Left ventricle myocardium superior (tissue), 1 donor: Measurements from ENCODE around the gene ATP8B1. TPM values are rescaled to one million over a fixed set of nuclear protein-coding genes. Genes with fewer than 3 reads are reported as not detected.
"Not testable (repeated sequence)": the region's sequence is repeated elsewhere in the genome, so short reads cannot be mapped to it uniquely, and the experiment has no call there.

Source experiments
- ATAC-seq: fragments of 200-7000 bp; cut with Tn5 transposase; one replicate; pipeline ENCODE4 v1.9.1; 2020; ENCODE audit warnings: mild to moderate bottlenecking, moderate library complexity
- DNase-seq: peaks from one replicate; pipeline ENCODE4 v3.0.0-alpha.2; 2020
- intact Hi-C: fragments of 100-400 bp; cut with micrococcal nuclease; formaldehyde crosslinking; loops from one replicate; pipeline ENCODE4 v1.11.0; 2022
- total RNA-seq: library from RNA; stranded (reverse); fragmentation: NEBNext Ultra II Directional; extraction: Animal tissue kit (Norgen Biotek cat#: 25700); gene quantifications from one replicate; pipeline ENCODE4 v1.2.1, GENCODE V29; 2021
- donor health status: DM: no; HTN: yes; CAD: no; lungs with severe emphysema.

Gene ATP8B1
- total RNA-seq, 1 donor from 2014 or later, result 4.0 TPM

DNA sequence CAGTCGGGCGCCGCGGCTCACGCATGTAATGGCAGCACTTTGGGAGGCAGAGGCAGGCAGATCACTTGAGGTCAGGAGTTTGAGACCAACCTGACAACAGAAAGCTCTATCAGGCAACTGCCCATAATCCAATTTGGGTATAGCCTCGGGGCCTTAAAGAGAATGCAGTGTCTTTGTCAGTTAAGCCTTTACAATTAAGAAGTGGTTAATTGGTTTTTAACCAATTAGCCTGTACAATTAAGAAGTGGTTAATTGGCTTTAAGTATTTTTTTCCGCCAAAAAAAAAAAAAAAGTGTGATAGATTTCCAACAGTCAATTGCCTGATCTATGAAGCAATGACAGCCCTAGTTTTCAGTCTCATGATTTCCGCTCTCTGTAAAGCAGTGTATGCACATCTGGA, 106.8 kb downstream of the ATP8B1 start:
- no peak for ATAC-seq
- DNase-seq, result no peak
- intact Hi-C loops, result no loop called here

- no peak for ATAC-seq
- DNase-seq, result no peak
- intact Hi-C loops, result no loop called here
These were observed 111.8 kb downstream of the ATP8B1 start for GRCh38 chr18:57691363-57691762.

GRCh38 chr18:57687970-57688369, 115.1 kb downstream of the ATP8B1 start:
- intact Hi-C loops, result no loop called here
- ATAC-seq (peak; percentile 81), DNase-seq (no peak)

GRCh38 chr18:57683470-57683869, 119.6 kb downstream of the ATP8B1 start:
- no peak for DNase-seq
- intact Hi-C loops, result no loop called here
- ATAC-seq, result no peak

DNA sequence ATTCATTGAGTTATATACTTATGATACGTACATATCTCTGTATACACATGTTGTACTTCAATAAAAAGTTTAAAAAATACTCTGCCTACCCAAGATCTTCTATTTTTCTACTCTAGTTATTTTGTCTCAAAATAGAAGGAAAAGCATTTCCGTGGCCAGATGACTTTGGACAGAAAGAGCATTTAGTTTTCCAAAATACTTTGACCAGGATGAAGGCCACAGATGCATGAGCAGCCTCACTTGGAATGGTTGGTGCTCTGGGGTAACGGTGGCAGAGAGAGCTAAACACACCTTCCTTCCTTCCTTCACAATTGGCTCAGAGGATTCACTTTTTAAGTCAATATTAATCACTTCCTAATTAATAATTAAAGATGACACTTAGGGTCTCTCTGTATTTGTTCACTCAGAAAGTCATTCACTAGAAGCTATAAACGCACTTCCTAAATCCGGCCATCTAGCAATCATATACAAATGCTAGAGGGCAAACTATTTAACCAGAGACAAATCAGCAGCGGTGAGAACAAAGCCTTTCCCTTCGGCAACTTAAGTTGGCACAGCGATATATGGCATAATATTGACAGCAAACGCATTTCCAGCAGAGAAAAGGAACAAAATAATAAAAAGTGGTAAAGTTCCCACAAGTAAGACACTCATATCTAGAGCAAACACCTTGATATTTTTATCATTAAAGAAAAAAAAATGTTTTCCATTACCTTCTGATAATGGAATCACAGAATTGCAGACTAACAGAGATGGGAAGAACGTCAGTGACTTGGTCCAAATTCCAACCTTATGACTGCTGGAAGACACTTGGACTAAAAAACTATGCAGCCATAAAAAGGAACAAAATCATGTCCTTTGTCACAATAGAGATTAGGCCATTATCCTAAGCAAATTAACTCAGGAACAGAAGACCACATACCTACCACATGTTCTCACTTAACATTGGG, 125.6 kb downstream of the ATP8B1 start:
- DNase-seq, result no peak
- ATAC-seq, result peak; percentile 37
- intact Hi-C loops, result no loop called here

- intact Hi-C loops, result no loop called here
- ATAC-seq (no peak), DNase-seq (no peak)
These were observed 128.2 kb downstream of the ATP8B1 start for GRCh38 chr18:57674891-57675290.

DNA sequence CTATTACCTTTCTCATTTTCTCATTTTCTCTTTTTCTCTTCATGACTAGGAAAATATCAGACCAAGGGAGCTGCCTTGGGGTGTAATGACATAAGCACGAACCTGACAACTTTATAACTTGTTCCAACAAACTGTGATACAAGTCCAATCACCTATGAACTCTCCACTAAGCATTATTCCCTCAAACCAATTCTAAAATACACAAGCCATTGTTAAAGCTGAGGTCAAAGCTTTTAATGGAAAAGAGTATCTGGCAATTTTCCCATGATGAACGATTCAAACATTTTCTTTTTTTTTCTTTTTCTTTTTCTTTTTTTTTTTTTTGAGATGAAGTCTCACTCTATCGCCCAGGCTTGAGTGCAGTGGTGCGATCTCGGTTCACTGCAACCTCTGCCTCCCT, 133.1 kb downstream of the ATP8B1 start:
- ATAC-seq, result no peak
- DNase-seq, result no peak
- intact Hi-C loops, result no loop called here

GRCh38 chr18:57668021-57668420, 135.1 kb downstream of the ATP8B1 start:
- no peak for DNase-seq
- intact Hi-C loops, result no loop called here

DNA sequence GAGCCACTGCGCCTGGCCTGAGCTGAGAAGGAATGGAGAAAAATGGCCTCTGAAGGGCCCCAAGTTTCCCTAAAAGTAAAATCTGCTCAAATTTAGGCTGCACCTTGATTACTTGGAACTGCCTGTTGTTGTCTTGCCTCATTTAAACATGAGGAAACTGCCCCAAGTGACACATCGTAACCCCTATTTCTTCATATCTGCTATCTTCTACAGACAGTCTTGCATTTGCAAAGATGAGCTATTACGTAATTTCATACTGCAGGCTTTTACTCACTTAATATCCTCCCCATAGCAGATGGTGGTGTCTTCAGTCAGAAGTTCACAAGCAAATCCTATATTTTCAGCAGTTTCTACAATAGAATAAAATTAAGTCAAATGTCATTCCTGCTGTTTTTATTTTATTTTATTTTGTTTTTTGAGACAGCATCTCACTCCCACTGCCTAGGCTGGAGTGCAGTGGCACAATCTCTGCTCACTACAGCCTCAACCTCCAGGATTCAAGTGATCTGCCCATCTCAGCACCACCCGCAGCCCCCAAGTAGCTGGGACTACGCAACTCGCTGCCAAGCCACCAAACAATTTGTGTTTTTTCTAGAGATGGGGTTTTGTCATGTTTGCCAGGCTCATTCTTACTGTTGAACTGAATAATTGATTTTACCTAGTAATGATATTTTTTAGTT, 136.2 kb downstream of the ATP8B1 start:
- no peak for DNase-seq
- peak; percentile 69 for ATAC-seq
- intact Hi-C loops, result no loop called here

More at GRCh38 chr18:57668021-57668420, 135.1 kb downstream of the ATP8B1 start:
- ATAC-seq, result no peak

DNA sequence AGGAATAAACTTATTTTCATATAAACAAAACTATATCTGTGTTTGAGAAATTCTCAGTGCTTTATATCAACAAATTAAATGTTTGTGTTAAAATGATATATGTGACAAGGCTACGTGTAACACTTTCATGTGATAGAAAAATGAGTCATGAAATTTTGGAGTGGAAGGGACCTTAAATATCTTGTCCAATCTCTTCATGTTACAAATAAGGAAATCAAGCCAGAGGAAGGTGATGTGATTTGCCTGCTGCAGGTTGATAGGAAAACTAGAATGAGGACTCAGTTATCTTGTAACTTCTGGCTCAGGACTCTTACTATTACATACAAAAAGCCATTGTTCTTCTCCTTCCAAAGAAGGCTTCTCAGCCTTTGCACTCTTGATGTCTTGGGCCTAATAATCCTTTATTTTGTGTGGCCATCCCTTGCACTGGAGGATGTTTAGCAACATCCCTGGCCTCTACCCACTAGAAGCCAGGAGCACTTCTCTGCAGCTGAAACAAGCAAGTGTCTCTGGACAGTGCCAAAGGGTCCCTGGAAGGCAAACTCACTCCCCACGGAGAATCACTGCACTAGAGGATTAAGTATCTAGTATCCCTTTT, 138.4 kb downstream of the ATP8B1 start:
- intact Hi-C loops, result no loop called here
- DNase-seq, result no peak
- ATAC-seq, result peak; percentile 21

- no peak for DNase-seq
- no peak for ATAC-seq
- intact Hi-C loops, result no loop called here
These were observed 142.2 kb downstream of the ATP8B1 start for GRCh38 chr18:57660961-57661360.

GRCh38 chr18:57659460-57660102, 143.5 kb downstream of the ATP8B1 start:
- no peak for ATAC-seq
- intact Hi-C loops, result no loop called here
- DNase-seq, result no peak

DNA sequence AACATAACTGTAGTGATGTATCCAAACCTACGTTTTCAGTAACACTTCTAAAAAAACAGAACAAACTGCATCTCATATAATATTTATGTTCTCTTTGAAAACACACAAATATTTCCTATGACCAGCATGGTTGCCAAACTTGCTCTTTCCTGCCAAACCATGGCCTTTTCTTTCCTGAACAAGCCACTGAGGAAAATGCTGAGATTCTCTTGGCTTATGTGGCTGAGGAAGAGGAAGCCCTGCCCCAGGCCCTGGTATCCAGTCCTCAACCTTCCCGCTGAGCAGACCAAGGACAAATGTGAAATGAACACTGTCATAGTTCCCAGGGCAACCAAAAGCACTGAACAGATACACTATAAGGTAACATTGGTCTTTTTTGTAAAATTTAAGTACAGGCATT, 145.6 kb downstream of the ATP8B1 start:
- no peak for DNase-seq
- intact Hi-C loops, result no loop called here
- ATAC-seq, result no peak

GRCh38 chr18:57655740-57656139, 147.4 kb downstream of the ATP8B1 start:
- ATAC-seq (no peak), DNase-seq (no peak)
- intact Hi-C loops, result no loop called here

DNA sequence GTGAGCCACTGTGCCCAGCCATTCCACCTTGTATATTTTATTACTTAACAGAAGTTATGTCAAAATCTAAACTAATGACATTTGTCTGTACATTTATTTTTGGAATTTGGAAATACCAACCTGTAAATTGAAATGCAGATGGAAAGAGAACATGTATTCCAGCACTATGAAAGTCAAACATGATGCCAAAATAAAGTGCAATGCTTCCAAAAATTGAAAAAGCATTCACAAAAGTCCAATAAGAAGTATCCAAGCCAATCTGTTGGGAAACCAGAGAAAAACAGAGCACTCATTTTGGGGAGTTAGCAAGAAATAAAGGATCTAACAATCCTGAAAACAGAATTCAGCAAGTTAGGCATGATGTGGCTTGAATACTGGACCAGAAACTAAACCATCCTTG, 151.2 kb downstream of the ATP8B1 start:
- no peak for ATAC-seq
- DNase-seq, result no peak
- intact Hi-C loops, result no loop called here

DNA sequence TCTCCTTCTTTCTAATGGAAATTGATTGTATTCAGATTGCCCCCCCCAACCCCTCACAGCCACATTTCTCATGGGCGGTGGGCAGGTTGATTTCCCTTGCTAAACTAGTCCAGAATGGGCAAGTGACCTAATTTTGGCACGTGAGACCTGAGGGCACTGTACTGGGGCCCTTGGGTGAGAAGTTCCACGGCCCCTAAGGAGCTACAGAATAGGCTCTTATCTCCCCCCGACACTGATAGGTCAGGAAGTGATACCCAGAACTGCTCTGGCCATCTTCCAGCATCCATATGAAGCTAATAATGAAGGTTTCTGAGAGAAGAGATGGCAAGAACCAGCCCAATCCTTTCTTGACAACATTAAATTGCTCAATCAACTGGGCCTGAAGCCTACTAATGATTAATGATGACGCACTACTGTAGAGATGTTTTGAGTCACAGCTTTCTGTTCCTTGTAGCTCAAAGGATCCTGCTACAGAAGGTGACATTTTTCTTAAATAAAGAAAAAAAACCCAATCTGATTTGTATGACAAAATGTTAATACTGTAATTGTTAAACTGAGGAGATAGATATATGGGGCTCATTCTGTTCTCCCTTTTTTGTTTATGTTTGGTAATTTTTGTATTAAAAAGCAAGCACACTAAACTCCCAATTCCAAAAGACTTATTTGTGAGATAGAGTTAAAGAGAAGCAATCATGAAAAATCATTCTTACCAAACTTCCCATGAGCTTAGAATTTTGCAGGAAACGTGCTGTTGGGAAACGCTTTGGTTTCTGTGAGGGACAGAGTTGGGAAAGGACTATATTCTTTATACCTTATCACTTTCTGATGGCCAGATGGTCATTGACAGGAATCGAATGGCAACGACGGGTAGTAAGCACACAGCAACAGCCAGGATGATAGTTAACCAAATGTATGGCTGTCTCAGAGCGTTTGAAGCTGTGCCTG, 153.3 kb downstream of the ATP8B1 start:
- DNase-seq, result no peak
- intact Hi-C loops, result no loop called here
- peak; percentile 86 for ATAC-seq

DNA sequence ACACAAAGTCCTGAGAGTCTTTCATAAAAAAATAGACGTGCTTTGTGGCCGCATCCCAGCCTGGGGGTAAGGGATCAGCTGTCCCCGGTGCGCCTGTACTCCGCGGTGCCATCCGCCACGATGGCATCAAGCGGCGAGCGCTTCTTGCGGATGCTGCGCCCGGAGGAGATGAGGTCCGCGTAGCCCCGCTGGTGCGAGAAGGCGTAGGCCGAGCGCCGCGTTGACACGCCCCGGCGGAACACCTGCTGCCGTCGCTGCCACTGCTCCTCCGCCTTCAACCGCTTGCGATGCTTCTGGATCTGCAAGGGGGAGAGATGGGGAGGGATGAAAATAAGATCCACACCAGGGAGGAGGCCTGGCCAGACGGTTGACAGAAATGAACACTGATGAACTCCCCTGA, 154.7 kb downstream of the ATP8B1 start:
- DNase-seq (no peak), ATAC-seq (no peak)
- intact Hi-C loops, result no loop called here

- peak; percentile 34 for ATAC-seq
- intact Hi-C loops, result no loop called here
These were observed 158.6 kb downstream of the ATP8B1 start for GRCh38 chr18:57644540-57644939.

GRCh38 chr18:57643726-57644125, 159.4 kb downstream of the ATP8B1 start:
- ATAC-seq, DNase-seq, intact Hi-C loops: not testable (repeated sequence)

More at GRCh38 chr18:57644540-57644939, 158.6 kb downstream of the ATP8B1 start:
- no peak for DNase-seq
